Hematopoietic multipotent progenitor cell (in vitro differentiated cells): ENCODE results near the gene RGS19. TPM values are rescaled to one million over a fixed set of nuclear protein-coding genes. Genes with fewer than 3 reads are reported as not detected.
"Not testable (repeated sequence)": the region's sequence is repeated elsewhere in the genome, so short reads cannot be mapped to it uniquely, and the experiment has no call there.

Source experiments
- DNase-seq, 3 donors: peaks; one replicate each; pipeline ENCODE4 v3.0.0-alpha.2; 2011 to 2015; ENCODE audit warnings: low read depth in 2 of 3, low spot score in 2 of 3
- total RNA-seq: library from RNA; depleted of rRNA; stranded (reverse); fragments of >200 nt; gene quantifications from one replicate; pipeline ENCODE4 v1.2.3, GENCODE V29; 2012

The RGS19 gene
- 75.1 TPM for total RNA-seq

GRCh38 chr20:64079273-64080012 lies at the start of gene RGS19:
Gene RGS19 (minus strand): TSS chr20:64079518. CDS start chr20:64076886, 2,632 bp downstream.
- DNase-seq, result peak; percentile 50 to 94 (median 91)

- DNase-seq, result not testable (repeated sequence)
Observed at GRCh38 chr20:64123517-64123916, 44.2 kb upstream of the RGS19 start.

GRCh38 chr20:64122927-64123326 lies 43.6 kb upstream of the RGS19 start:
- not testable (repeated sequence) for DNase-seq

- DNase-seq, result no peak
Observed at GRCh38 chr20:64121586-64121985, 42.3 kb upstream of the RGS19 start.

- DNase-seq, result peak in 1 of 3 donors; percentile 32
Observed at GRCh38 chr20:64119681-64120341, 40.5 kb upstream of the RGS19 start.

- no peak for DNase-seq
Observed at GRCh38 chr20:64119301-64119680, 40.0 kb upstream of the RGS19 start.

GRCh38 chr20:64117432-64117777 lies 38.1 kb upstream of the RGS19 start:
- not testable (repeated sequence) for DNase-seq

GRCh38 chr20:64116541-64117431 lies 37.5 kb upstream of the RGS19 start:
- DNase-seq, result no peak

GRCh38 chr20:64116016-64116415 lies 36.7 kb upstream of the RGS19 start:
- no peak for DNase-seq

- DNase-seq, result no peak
Observed at GRCh38 chr20:64115171-64115911, 36.0 kb upstream of the RGS19 start.

- no peak for DNase-seq
Observed at GRCh38 chr20:64114356-64114971, 35.1 kb upstream of the RGS19 start.

GRCh38 chr20:64113796-64114355 lies 34.6 kb upstream of the RGS19 start:
- no peak for DNase-seq

- DNase-seq, result no peak
Observed at GRCh38 chr20:64113444-64113775, 34.1 kb upstream of the RGS19 start.

GRCh38 chr20:64112691-64113443 lies 33.5 kb upstream of the RGS19 start:
- DNase-seq, result no peak

GRCh38 chr20:64111841-64112641 lies 32.7 kb upstream of the RGS19 start:
- peak in 2 of 3 donors; percentile 48 to 76 for DNase-seq

- no peak for DNase-seq
Observed at GRCh38 chr20:64110411-64111068, 31.2 kb upstream of the RGS19 start.

GRCh38 chr20:64109831-64110391 lies 30.6 kb upstream of the RGS19 start:
- DNase-seq, result no peak
